NCI-H1694 (cell line): Measurements from ENCODE around the gene SNX7.

Experiments used
- DNase-seq: peaks from one replicate; lab custom pipeline; 2025; lab: John Stamatoyannopoulos, UW

Gene SNX7

GRCh38 chr1:98766255-98766654 is 104.7 kb downstream of the SNX7 start:
- DNase-seq: no peak

GRCh38 chr1:98769162-98769561 is 107.6 kb downstream of the SNX7 start:
- DNase-seq: no peak

GRCh38 chr1:98781906-98782305 is 120.4 kb downstream of the SNX7 start:
- no peak for DNase-seq

- no peak for DNase-seq
Measured at GRCh38 chr1:98783821-98784220, 122.3 kb downstream of the SNX7 start.

GRCh38 chr1:98791498-98791897 is 130.0 kb downstream of the SNX7 start:
- no peak for DNase-seq

GRCh38 chr1:98792123-98792522 is 130.6 kb downstream of the SNX7 start:
- no peak for DNase-seq

- DNase-seq: no peak
Measured at GRCh38 chr1:98793136-98793535, 131.6 kb downstream of the SNX7 start.

- peak; percentile 55 for DNase-seq
Measured at GRCh38 chr1:98794196-98794886, 132.8 kb downstream of the SNX7 start.

- DNase-seq: no peak
Measured at GRCh38 chr1:98796049-98796448, 134.5 kb downstream of the SNX7 start.

- no peak for DNase-seq
Measured at GRCh38 chr1:98797506-98797905, 136.0 kb downstream of the SNX7 start.
